ENCODE results near the gene FBXL3. TPM values are rescaled to one million over a fixed set of nuclear protein-coding genes. Genes with fewer than 3 reads are reported as not detected.

FBXL3 gene
- polyA plus RNA-seq, 1 donor (not counting 4 experiments of a cell fraction or from before 2014, with no cell fraction given), result 25.4 TPM

GRCh38 chr13:76993473-76993872 is 33.5 kb downstream of the FBXL3 start:
- DNase-seq (ENCODE audit: low read depth, low spot score) (no peak), FAIRE-seq (no peak)
- Histone ChIP-seq H4K20me1 (ENCODE audit: control insufficient read depth, extremely low read depth, insufficient read depth, low read length) (no peaks in the 10 kb centered on the region), H3K9me1 (ENCODE audit: control insufficient read depth, extremely low read depth, insufficient read depth, low read length) (no peaks in the 10 kb centered on the region), H3K27ac (ENCODE audit: control insufficient read depth, insufficient read depth, low read length) (peak overlapping the region; percentile 88), H3K4me1 (ENCODE audit: control insufficient read depth, extremely low read depth, insufficient read depth, low read length) (peaks cover 26% of the 10 kb centered on the region), H3K9ac (ENCODE audit: control insufficient read depth, extremely low read depth, insufficient read depth, low read length) (peak overlapping the region; percentile 97), H3K79me2 (ENCODE audit: control insufficient read depth, insufficient read depth, low read length) (peaks cover 25% of the 10 kb centered on the region), H3K36me3 (ENCODE audit: control insufficient read depth in 2 of 2, extremely low read depth in 1 of 2, insufficient read depth in 2 of 2, low read length in 2 of 2) (peaks cover 2 to 4% of the 10 kb centered on the region in 2 experiments), H3K27me3 (ENCODE audit: control insufficient read depth, extremely low read depth, insufficient read depth, low read length) (no peaks in the 10 kb centered on the region), H3K4me3 (ENCODE audit: control insufficient read depth in 2 of 3, extremely low read depth in 1 of 3, insufficient read depth in 2 of 3, low read depth in 1 of 3, low read length in 3 of 3) (peak overlapping the region in 2 of 3 experiments; percentile 79 to 96), H2AFZ (ENCODE audit: control insufficient read depth, low read length) (no peak overlapping the region), H3K4me2 (ENCODE audit: control insufficient read depth, extremely low read depth, insufficient read depth, low read depth, low read length) (peak overlapping the region; percentile 99), H3K9me3 (ENCODE audit: control insufficient read depth, low read depth, low read length) (no peaks in the 10 kb centered on the region)
- dilution Hi-C loops (cut with MboI; ENCODE audit: extremely low pct_ligation_motif_present, low sequenced_read_pairs), result no loop called here
- TF ChIP-seq EZH2 (IDR thresholded peaks at IDR 0.05; ENCODE audit: low read length) (no peak), CTCF (optimal IDR thresholded peaks at IDR 0.05 in 1 of 3, IDR thresholded peaks at IDR 0.05 in 1 of 3, conservative IDR thresholded peaks at IDR 0.05 in 1 of 3; ENCODE audit: extremely low read depth in 1 of 3, insufficient read depth in 2 of 3, low read length in 3 of 3) (no peak)

GRCh38 chr13:76993021-76993420 is 33.9 kb downstream of the FBXL3 start:
- H3K9ac ChIP-seq (ENCODE audit: control insufficient read depth, extremely low read depth, insufficient read depth, low read length), result peak overlapping the region; percentile 97
- DNase-seq (ENCODE audit: low read depth, low spot score) (no peak), FAIRE-seq (peak; percentile 67)
- TF ChIP-seq CTCF (optimal IDR thresholded peaks at IDR 0.05 in 1 of 3, IDR thresholded peaks at IDR 0.05 in 1 of 3, conservative IDR thresholded peaks at IDR 0.05 in 1 of 3; ENCODE audit: extremely low read depth in 1 of 3, insufficient read depth in 2 of 3, low read length in 3 of 3), result no peak
- no peak for TF ChIP-seq EZH2 (IDR thresholded peaks at IDR 0.05; ENCODE audit: low read length)
- H3K9me1 ChIP-seq (ENCODE audit: control insufficient read depth, extremely low read depth, insufficient read depth, low read length), result no peaks in the 10 kb centered on the region
- peak overlapping the region; percentile 88 for H2AFZ ChIP-seq (ENCODE audit: control insufficient read depth, low read length)
- peaks cover 26% of the 10 kb centered on the region for H3K4me1 ChIP-seq (ENCODE audit: control insufficient read depth, extremely low read depth, insufficient read depth, low read length)
- H3K4me3 ChIP-seq (ENCODE audit: control insufficient read depth in 2 of 3, extremely low read depth in 1 of 3, insufficient read depth in 2 of 3, low read depth in 1 of 3, low read length in 3 of 3), result peak overlapping the region; percentile 79 to 96 (median 95)
- no peaks in the 10 kb centered on the region for H4K20me1 ChIP-seq (ENCODE audit: control insufficient read depth, extremely low read depth, insufficient read depth, low read length)
- no peaks in the 10 kb centered on the region for H3K9me3 ChIP-seq (ENCODE audit: control insufficient read depth, low read depth, low read length)
- peaks cover 2% of the 10 kb centered on the region in 2 experiments for H3K36me3 ChIP-seq (ENCODE audit: control insufficient read depth in 2 of 2, extremely low read depth in 1 of 2, insufficient read depth in 2 of 2, low read length in 2 of 2)
- H3K27me3 ChIP-seq (ENCODE audit: control insufficient read depth, extremely low read depth, insufficient read depth, low read length), result no peaks in the 10 kb centered on the region
- H3K27ac ChIP-seq (ENCODE audit: control insufficient read depth, insufficient read depth, low read length), result peak overlapping the region; percentile 88
- peaks cover 25% of the 10 kb centered on the region for H3K79me2 ChIP-seq (ENCODE audit: control insufficient read depth, insufficient read depth, low read length)
- H3K4me2 ChIP-seq (ENCODE audit: control insufficient read depth, extremely low read depth, insufficient read depth, low read depth, low read length), result peak overlapping the region; percentile 99
- dilution Hi-C loops (cut with MboI; ENCODE audit: extremely low pct_ligation_motif_present, low sequenced_read_pairs), result no loop called here
